H1 (cell line): ENCODE data around the gene MTPN. TPM values are rescaled to one million over a fixed set of nuclear protein-coding genes. Genes with fewer than 3 reads are reported as not detected.

Experiments used
- ATF2 ChIP-seq: IDR thresholded peaks from 2 replicates; pipeline ENCODE4 v1.6.1; 2012; ENCODE audit warnings: low read length, inconsistent platforms
- CBX5 ChIP-seq: fragments of 300-800, 300-1000 bp; sonication (generic); IDR thresholded peaks from 2 replicates; pipeline ENCODE4 v1.7.1; 2016; ENCODE audit warnings: antibody characterized with exemption, low read length, low read depth
- HDAC6 ChIP-seq: IDR thresholded peaks from one replicate; pipeline ENCODE4 v1.7.1; 2012; ENCODE audit warnings: low read depth, mild to moderate bottlenecking, inconsistent platforms, low read length, moderate library complexity
- POLR2A ChIP-seq, 2 experiments: IDR thresholded peaks; 1 replicate in 1 of 2; 2 replicates in 1 of 2; pipeline ENCODE4 v1.6.1; 2011; ENCODE audit warnings: low read depth in 2 of 2, low read length in 2 of 2, mild to moderate bottlenecking in 2 of 2; ENCODE audit errors: control extremely low read depth in 1 of 2
- RXRA ChIP-seq: IDR thresholded peaks from 2 replicates; pipeline ENCODE4 v1.6.1; 2011; ENCODE audit warnings: low read depth, mild to moderate bottlenecking, low read length, moderate library complexity; ENCODE audit not compliant: insufficient read depth
- YY1 ChIP-seq: IDR thresholded peaks from 2 replicates; pipeline ENCODE4 v1.6.1; 2011; ENCODE audit warnings: low read depth, mild to moderate bottlenecking, low read length
- polyA plus RNA-seq, 7 experiments: library from polyadenylated mRNA; depleted of rRNA in 3 of 7; stranded (reverse) in 5 of 7; unstranded in 2 of 7; fragments of >200 nt in 5 of 7; fragments of 200-250 nt in 2 of 7; gene quantifications; 1 replicate in 5 of 7; 2 replicates in 1 of 7; 4 replicates in 1 of 7; pipeline versions ENCODE4 v1.2.1 to v1.2.3, GENCODE V29; 2011 to 2013; ENCODE audit warnings: missing spikeins in 2 of 7, mixed read lengths in 2 of 7
- total RNA-seq: library from RNA; stranded (reverse); fragmentation: NEBNext Ultra II Directional; extraction: Animal tissue kit (Norgen Biotek cat#: 25700); gene quantifications from 2 replicates; pipeline ENCODE4 v1.2.1, GENCODE V29; 2021
- TF ChIP-seq, protein P1 (sequence below): IDR thresholded peaks from 2 replicates; pipeline ENCODE4 v1.6.1; 2011; ENCODE audit warnings: low read depth, mild to moderate bottlenecking, low read length; ENCODE audit not compliant: insufficient read depth

MTPN gene
- total and polyA plus RNA-seq, 2 of the 8 experiments (the other 6 are each of a cell fraction or from before 2014, with no cell fraction given): 33.0 to 101 TPM

DNA sequence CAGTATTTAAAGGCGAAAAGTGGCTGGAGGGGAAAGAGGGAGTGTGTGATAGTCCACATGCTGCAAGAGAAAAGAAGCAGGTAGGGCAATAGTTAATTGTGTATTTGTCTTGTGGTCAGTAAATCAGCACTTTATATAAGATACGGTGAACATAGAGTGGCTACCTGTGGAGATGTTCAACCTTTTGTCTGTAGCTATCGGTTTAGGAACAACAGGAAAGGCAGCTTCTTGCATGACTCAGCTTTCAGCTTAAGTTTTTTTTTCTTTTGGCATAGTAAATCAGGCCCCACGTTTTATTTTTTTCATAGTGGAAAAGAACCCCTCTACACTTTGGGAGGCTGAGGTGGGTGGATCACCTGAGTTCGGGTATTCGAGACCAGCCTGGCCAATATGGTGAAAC lies 14.2 kb upstream of the MTPN start (continued):
- TF ChIP-seq, protein P1, sequence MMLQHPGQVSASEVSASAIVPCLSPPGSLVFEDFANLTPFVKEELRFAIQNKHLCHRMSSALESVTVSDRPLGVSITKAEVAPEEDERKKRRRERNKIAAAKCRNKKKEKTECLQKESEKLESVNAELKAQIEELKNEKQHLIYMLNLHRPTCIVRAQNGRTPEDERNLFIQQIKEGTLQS: no peak
- no peak for TF ChIP-seq RXRA
- TF ChIP-seq CBX5: no peak
- no peak for TF ChIP-seq ATF2
- no peak for TF ChIP-seq YY1
- no peak for TF ChIP-seq POLR2A (IDR thresholded peaks at IDR 0.05; ENCODE audit: control extremely low read depth in 1 of 2, low read depth in 2 of 2, low read length in 2 of 2)
- no peak for TF ChIP-seq HDAC6
